CD4-positive, alpha-beta memory T cell (primary cell): ENCODE measurements around the gene SHB. TPM values are rescaled to one million over a fixed set of nuclear protein-coding genes. Genes with fewer than 3 reads are reported as not detected.

ENCODE experiments used
- CTCF ChIA-PET: fragments of 350-600 bp; sonication (Branson Sonifier 250); formaldehyde crosslinking; loops from one replicate; lab custom pipeline; 2021; ENCODE audit warnings: inconsistent platforms; ENCODE audit not compliant: partially characterized antibody; lab: Charles Lee
- POLR2A ChIA-PET: fragments of 350-600 bp; sonication (Branson Sonifier 250); formaldehyde crosslinking; loops from one replicate; lab custom pipeline; 2021; ENCODE audit not compliant: partially characterized antibody; lab: Charles Lee
- DNase-seq, 5 donors: peaks; one replicate each; pipeline versions ENCODE4 v3.0.0 to v3.0.0-alpha.2; 2020 to 2022; ENCODE audit warnings: mixed read lengths in 1 of 5
- H3K27ac ChIP-seq: one replicate; pipeline ENCODE4 v1.7.0; 2013; ENCODE audit warnings: low read depth, low read length
- H3K27me3 ChIP-seq: 2 replicates; pipeline ENCODE4 v1.7.0; 2013; ENCODE audit warnings: mild to moderate bottlenecking, low read length, moderate library complexity; ENCODE audit not compliant: insufficient read depth
- H3K36me3 ChIP-seq: 2 replicates; pipeline ENCODE4 v1.7.0; 2013; ENCODE audit warnings: mild to moderate bottlenecking, low read length, moderate library complexity; ENCODE audit not compliant: insufficient read depth
- H3K4me1 ChIP-seq: 2 replicates; pipeline ENCODE4 v1.7.0; 2013; ENCODE audit warnings: mild to moderate bottlenecking, low read length, moderate library complexity; ENCODE audit not compliant: insufficient read depth
- H3K4me3 ChIP-seq, 2 donors: one replicate each; pipeline ENCODE4 v1.7.0; 2013; ENCODE audit warnings: low read length in 2 of 2, mild to moderate bottlenecking in 1 of 2
- H3K9me3 ChIP-seq, 2 donors: one replicate each; pipeline ENCODE4 v1.7.0; 2013; ENCODE audit warnings: low read length in 2 of 2, control low read depth in 1 of 2; ENCODE audit not compliant: control insufficient read depth in 1 of 2
- H3K27ac Mint-ChIP-seq, 7 donors: one replicate each; pipeline ENCODE4 v1.8.0; 2020 to 2021; ENCODE audit warnings: mixed read lengths in 7 of 7, mild to moderate bottlenecking in 6 of 7, inconsistent platforms in 3 of 7, moderate library complexity in 3 of 7
- H3K27me3 Mint-ChIP-seq, 2 donors: one replicate each; pipeline ENCODE4 v1.8.0; 2020 to 2021; ENCODE audit warnings: mixed read lengths in 2 of 2
- H3K36me3 Mint-ChIP-seq, 2 donors: one replicate each; pipeline ENCODE4 v1.8.0; 2020 to 2021; ENCODE audit warnings: mixed read lengths in 2 of 2, inconsistent platforms in 1 of 2, mild to moderate bottlenecking in 1 of 2
- H3K4me1 Mint-ChIP-seq, 4 donors: one replicate each; pipeline ENCODE4 v1.8.0; 2020 to 2021; ENCODE audit warnings: mixed read lengths in 4 of 4, mild to moderate bottlenecking in 1 of 4
- H3K4me3 Mint-ChIP-seq, 8 donors: one replicate each; pipeline ENCODE4 v1.8.0; 2020 to 2021; ENCODE audit warnings: mixed read lengths in 8 of 8, mild to moderate bottlenecking in 7 of 8, moderate library complexity in 6 of 8, inconsistent platforms in 3 of 8
- H3K9me3 Mint-ChIP-seq, 8 donors: one replicate each; pipeline ENCODE4 v1.8.0; 2020 to 2021; ENCODE audit warnings: mixed read lengths in 8 of 8, mild to moderate bottlenecking in 5 of 8, inconsistent platforms in 3 of 8, moderate library complexity in 1 of 8
- intact Hi-C: fragments of 100-400 bp; cut with micrococcal nuclease; formaldehyde crosslinking; loops from one replicate; pipeline ENCODE4 v1.15.1; 2023
- polyA plus RNA-seq, 2 donors: library from polyadenylated mRNA; unstranded; fragments of 300-500 nt; fragmentation: Illumina TruSeq; gene quantifications; one replicate each; pipeline ENCODE4 v1.2.3, GENCODE V29; 2021
- total RNA-seq, 2 experiments: library from RNA; stranded (reverse); gene quantifications; one replicate each; pipeline ENCODE4 v1.2.3, GENCODE V29; 2021

Gene SHB
- total and polyA plus RNA-seq, 4 experiments from 2014 or later: 0.10 to 1.3 (median 0.49) TPM

DNA sequence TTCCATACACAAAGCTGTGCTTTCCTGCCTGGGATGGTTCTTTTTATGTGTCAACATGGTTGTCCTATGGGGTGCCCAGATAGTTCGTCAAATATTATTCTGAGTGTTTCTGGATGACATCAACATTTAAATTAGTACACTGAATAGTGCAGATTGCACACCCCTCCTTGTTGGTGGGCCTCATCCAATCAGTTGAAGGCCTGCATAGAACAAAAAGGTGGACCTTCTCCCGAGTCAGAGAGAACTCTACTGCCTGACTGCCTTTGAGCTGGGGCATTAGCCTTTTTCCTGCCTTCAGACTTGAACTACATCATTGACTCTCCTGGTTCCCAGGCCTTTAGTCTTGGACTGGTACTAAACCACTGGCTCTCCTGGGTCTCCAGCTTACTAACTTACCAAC lies 80.4 kb downstream of the SHB start:
- DNase-seq: no peak
- no peak overlapping the region for H3K4me3 ChIP-seq
- Mint-ChIP-seq H3K4me1 (no peaks in the 10 kb centered on the region), H3K4me3 (no peak overlapping the region), H3K27ac (peak overlapping the region in 1 of 7 donors; percentile 38), H3K27me3 (peaks cover 0 to 7% of the 10 kb centered on the region in 2 donors), H3K36me3 (no peaks in the 10 kb centered on the region), H3K9me3 (no peaks in the 10 kb centered on the region)
- intact Hi-C loops: no loop called here
- no peaks in the 10 kb centered on the region for H3K36me3 ChIP-seq
- ChIA-PET CTCF (no interaction called here), POLR2A (no interaction called here)
- no peaks in the 10 kb centered on the region for H3K27me3 ChIP-seq
- no peaks in the 10 kb centered on the region for H3K9me3 ChIP-seq
- H3K27ac ChIP-seq: no peak overlapping the region
- H3K4me1 ChIP-seq: no peaks in the 10 kb centered on the region

DNA sequence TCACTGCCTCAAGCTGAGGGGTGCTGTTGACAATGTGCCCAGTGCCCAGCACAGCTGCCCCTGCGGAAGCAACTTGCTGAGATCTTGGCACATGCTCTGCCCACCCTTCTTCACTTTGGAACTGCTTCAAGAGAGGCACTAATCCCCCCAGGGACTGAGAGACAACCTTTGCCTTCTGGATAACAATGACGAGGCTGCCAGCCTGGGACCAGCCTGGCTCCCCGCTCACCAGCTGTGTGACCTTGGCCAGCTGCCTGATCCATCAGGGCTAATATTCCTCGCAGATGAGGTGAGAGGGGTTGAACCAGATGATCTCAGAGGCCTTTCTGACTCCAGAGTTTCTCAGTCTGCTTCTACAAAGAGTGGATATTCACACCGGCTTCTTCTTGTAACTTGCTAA lies 81.0 kb downstream of the SHB start:
- H3K36me3 Mint-ChIP-seq: no peaks in the 10 kb centered on the region
- H3K27me3 Mint-ChIP-seq: peaks cover 0 to 6% of the 10 kb centered on the region in 2 donors
- no peak for DNase-seq
- no peak overlapping the region for H3K4me3 Mint-ChIP-seq
- no peaks in the 10 kb centered on the region for H3K4me1 Mint-ChIP-seq
- H3K27ac ChIP-seq: no peak overlapping the region
- no peak overlapping the region for H3K4me3 ChIP-seq
- no peaks in the 10 kb centered on the region for H3K36me3 ChIP-seq
- ChIA-PET POLR2A (no interaction called here), CTCF (no interaction called here)
- H3K4me1 ChIP-seq: no peaks in the 10 kb centered on the region
- H3K9me3 ChIP-seq: no peaks in the 10 kb centered on the region
- intact Hi-C loops: no loop called here
- no peaks in the 10 kb centered on the region for H3K9me3 Mint-ChIP-seq
- H3K27ac Mint-ChIP-seq: no peak overlapping the region
- no peaks in the 10 kb centered on the region for H3K27me3 ChIP-seq

DNA sequence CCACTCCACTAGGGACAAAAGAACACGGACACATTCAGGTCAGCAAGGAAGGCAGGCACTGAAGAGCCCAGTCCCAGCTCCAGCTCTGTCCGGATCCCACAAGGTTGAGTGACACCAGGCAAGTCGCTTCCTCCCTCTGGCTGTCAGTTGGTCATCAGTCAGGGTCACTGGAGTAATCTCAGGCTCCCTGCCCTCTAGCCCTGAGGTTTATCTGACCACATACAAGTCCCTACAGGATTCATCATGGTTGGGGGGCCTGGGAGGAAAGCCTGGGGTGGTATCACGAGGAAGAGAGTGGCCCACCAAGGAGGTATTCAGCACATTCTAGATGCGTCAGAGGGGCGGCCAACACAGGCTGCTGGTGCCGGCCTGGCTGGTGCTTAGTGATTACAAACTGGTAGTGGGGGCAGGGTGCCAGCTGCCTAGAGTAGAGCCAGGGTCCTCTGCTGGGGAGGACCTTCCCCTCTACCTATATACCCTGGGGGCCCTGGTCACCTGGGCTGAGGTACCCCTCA lies 81.5 kb downstream of the SHB start:
- intact Hi-C loops: no loop called here
- POLR2A ChIA-PET: no interaction called here

DNA sequence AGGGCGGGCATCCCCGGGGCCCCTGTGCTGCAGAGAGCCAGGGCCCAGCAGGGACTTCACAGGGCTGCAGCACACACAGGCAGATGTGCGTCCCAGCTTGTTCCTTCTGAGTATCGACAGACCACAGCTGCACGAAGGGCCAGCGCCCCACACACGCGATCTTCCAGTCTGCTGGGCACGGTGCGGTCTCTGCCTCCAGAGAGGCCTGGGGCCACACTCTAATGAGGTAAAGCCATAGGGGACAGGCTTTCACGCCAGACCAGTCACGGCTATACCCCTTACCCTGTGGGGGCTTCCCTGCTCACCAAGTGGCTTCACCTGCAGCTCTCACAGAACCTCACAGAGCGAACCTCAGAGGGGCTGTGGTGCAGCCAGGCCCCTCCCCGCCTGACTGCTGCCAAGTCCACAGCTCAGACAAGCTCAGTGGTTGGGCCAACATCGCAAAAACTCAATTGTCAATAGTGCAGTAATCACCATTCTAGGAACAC lies 82.2 kb downstream of the SHB start:
- Mint-ChIP-seq H3K27ac (no peak overlapping the region), H3K27me3 (peaks cover 0 to 2% of the 10 kb centered on the region in 2 donors)
- CTCF ChIA-PET: no interaction called here

More for the DNA sequence above, 81.5 kb downstream of the SHB start:
- no peaks in the 10 kb centered on the region for H3K9me3 ChIP-seq
- H3K4me1 Mint-ChIP-seq: peaks cover 0 to 2% (median 0%) of the 10 kb centered on the region in 4 donors
- H3K27ac Mint-ChIP-seq: peak overlapping the region in 1 of 7 donors; percentile 48
- H3K4me3 ChIP-seq: no peak overlapping the region
- no peaks in the 10 kb centered on the region for H3K36me3 Mint-ChIP-seq
- H3K9me3 Mint-ChIP-seq: no peaks in the 10 kb centered on the region
- CTCF ChIA-PET: no interaction called here
- H3K4me1 ChIP-seq: no peaks in the 10 kb centered on the region
- no peak overlapping the region for H3K27ac ChIP-seq
- no peaks in the 10 kb centered on the region for H3K27me3 ChIP-seq
- H3K4me3 Mint-ChIP-seq: no peak overlapping the region
- no peaks in the 10 kb centered on the region for H3K36me3 ChIP-seq
- peaks cover 0 to 2% of the 10 kb centered on the region in 2 donors for H3K27me3 Mint-ChIP-seq
- DNase-seq: no peak

DNA sequence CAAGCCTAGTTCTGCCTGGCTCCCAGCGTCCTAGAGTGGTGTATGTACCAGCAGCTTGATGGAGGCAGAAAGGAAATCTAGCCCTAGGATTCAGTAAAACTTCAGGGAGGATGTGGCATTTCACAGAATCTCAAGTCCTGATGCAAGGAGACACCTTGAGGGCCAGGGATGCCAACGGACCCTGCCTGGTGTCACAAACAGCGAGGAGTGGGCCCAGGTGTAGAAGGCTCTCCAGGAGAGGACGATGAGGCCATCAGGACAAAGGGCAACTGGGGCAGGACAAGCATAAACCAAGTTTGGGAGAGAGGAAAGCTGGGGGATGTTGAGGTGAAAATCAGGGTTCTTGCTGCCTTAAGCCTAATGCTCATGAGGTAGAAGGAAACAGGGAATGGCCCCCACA lies 83.0 kb downstream of the SHB start:
- ChIA-PET CTCF (no interaction called here), POLR2A (no interaction called here)
- Mint-ChIP-seq H3K4me1 (peaks cover 0 to 2% (median 0%) of the 10 kb centered on the region in 4 donors), H3K9me3 (no peaks in the 10 kb centered on the region), H3K27me3 (peaks cover 0 to 2% of the 10 kb centered on the region in 2 donors), H3K4me3 (no peak overlapping the region), H3K27ac (no peak overlapping the region), H3K36me3 (no peaks in the 10 kb centered on the region)
- H3K4me1 ChIP-seq: no peaks in the 10 kb centered on the region
- no peaks in the 10 kb centered on the region for H3K9me3 ChIP-seq
- H3K27ac ChIP-seq: no peak overlapping the region
- H3K36me3 ChIP-seq: no peaks in the 10 kb centered on the region
- H3K27me3 ChIP-seq: no peaks in the 10 kb centered on the region
- H3K4me3 ChIP-seq: no peak overlapping the region
- intact Hi-C loops: no loop called here
- DNase-seq: no peak

More for the DNA sequence above, 82.2 kb downstream of the SHB start:
- intact Hi-C loops: no loop called here
- no peak overlapping the region for H3K4me3 ChIP-seq
- DNase-seq: no peak
- H3K9me3 ChIP-seq: no peaks in the 10 kb centered on the region
- Mint-ChIP-seq H3K9me3 (no peaks in the 10 kb centered on the region), H3K4me1 (peaks cover 0 to 2% (median 0%) of the 10 kb centered on the region in 4 donors), H3K4me3 (no peak overlapping the region), H3K36me3 (no peaks in the 10 kb centered on the region)
- H3K27me3 ChIP-seq: no peaks in the 10 kb centered on the region
- H3K4me1 ChIP-seq: no peaks in the 10 kb centered on the region
- POLR2A ChIA-PET: no interaction called here
- H3K36me3 ChIP-seq: no peaks in the 10 kb centered on the region
- H3K27ac ChIP-seq: no peak overlapping the region

DNA sequence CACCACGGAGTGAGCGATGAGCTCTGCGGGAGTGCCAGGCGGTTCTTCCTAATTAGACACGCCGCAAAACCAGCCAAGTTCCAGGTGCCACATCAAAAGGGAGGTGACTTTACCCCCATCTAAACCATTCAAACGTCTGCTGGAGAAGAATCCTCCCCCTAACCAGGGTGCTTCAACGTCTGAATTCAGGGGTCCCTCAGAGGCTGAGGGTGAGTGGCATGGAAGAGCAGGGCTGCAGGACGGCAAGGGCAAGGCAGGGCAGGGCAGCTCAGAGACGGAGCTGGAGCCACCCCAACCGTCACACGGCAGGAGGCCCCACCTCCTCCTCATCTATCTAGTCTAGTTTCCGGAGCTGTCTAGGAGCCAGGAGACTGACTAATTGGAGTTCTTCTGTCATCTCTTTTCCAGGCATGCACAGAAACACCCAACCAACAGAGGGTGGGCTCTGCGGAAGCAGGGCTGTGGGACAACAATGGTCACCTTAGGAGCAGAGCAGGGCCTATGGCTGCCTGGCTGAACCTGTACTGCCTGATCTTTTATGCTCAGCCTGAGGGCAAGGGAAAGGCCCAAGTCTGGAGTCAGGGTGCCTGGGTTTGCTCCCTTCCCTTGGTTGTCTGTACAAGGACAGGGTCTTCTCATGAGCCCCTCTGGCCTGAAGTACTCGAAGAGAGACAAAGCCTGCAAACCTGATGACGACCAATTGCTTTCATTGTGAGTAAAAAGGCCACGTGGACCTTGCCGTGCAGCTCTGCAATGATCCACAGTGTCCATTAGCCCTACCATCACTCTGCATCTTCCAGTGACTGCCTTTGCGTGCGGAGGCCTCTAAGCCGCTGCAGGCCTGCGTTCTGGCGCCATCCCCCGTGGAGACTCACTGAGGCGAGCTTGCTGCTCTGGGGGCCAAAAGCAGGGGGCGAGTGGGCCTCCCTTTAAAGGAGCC lies 84.1 kb downstream of the SHB start:
- no peak overlapping the region for H3K4me3 ChIP-seq
- Mint-ChIP-seq H3K27me3 (peaks cover 0 to 2% of the 10 kb centered on the region in 2 donors), H3K36me3 (no peaks in the 10 kb centered on the region)

DNA sequence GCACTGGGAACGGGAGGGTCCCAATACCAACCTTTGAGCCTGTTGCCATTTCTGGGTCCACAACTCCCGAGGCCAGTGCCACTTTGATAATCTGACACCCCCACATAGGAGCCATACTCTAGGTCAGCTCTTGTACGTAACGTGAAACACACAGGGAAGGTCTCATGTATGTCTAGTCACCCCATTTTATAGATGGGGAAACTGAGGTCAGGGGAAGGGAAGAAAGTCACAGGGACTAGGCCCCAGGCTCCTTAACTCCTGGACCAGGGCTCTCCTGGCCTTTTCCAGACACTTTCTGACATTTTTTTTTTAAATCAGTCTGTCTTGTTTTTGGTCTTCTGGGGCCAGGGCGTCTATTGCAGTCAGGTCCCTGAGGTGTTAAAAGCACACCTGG lies 84.8 kb downstream of the SHB start:
- Mint-ChIP-seq H3K9me3 (no peaks in the 10 kb centered on the region), H3K27ac (no peak overlapping the region), H3K4me3 (peak overlapping the region in 1 of 8 donors; percentile 18), H3K4me1 (peaks cover 0 to 2% (median 0%) of the 10 kb centered on the region in 4 donors), H3K27me3 (peaks cover under 1 to 4% of the 10 kb centered on the region in 2 donors), H3K36me3 (no peaks in the 10 kb centered on the region)
- Histone ChIP-seq H3K27ac (no peak overlapping the region), H3K4me1 (no peaks in the 10 kb centered on the region), H3K36me3 (no peaks in the 10 kb centered on the region), H3K27me3 (no peaks in the 10 kb centered on the region), H3K9me3 (no peaks in the 10 kb centered on the region), H3K4me3 (no peak overlapping the region)
- ChIA-PET CTCF (no interaction called here), POLR2A (no interaction called here)
- no peak for DNase-seq
- intact Hi-C loops: no loop called here

More for the DNA sequence above, 84.1 kb downstream of the SHB start:
- H3K4me3 Mint-ChIP-seq: peak overlapping the region in 2 of 8 donors; percentile 18 to 28
- no peaks in the 10 kb centered on the region for H3K36me3 ChIP-seq
- POLR2A ChIA-PET: no interaction called here
- H3K27ac ChIP-seq: no peak overlapping the region
- intact Hi-C loops: no loop called here
- H3K9me3 Mint-ChIP-seq: no peaks in the 10 kb centered on the region
- no peak overlapping the region for H3K27ac Mint-ChIP-seq
- DNase-seq: no peak
- no peaks in the 10 kb centered on the region for H3K4me1 ChIP-seq
- H3K27me3 ChIP-seq: no peaks in the 10 kb centered on the region
- peaks cover 0 to 2% (median 0%) of the 10 kb centered on the region in 4 donors for H3K4me1 Mint-ChIP-seq
- CTCF ChIA-PET: no interaction called here
- no peaks in the 10 kb centered on the region for H3K9me3 ChIP-seq
